ES-I3 (cell line): Measurements from ENCODE around the gene BIRC5.
"Not testable (repeated sequence)": the region's sequence is repeated elsewhere in the genome, so short reads cannot be mapped to it uniquely, and the experiment has no call there.

Source experiments
- H3K36me3 ChIP-seq: 2 replicates; pipeline ENCODE4 v1.6.1; 2013; ENCODE audit warnings: mild to moderate bottlenecking, low read length, control low read depth, moderate library complexity; ENCODE audit not compliant: insufficient read depth
- H3K4me1 ChIP-seq: 2 replicates; pipeline ENCODE4 v1.6.1; 2013; ENCODE audit warnings: mild to moderate bottlenecking, control low read depth, low read length; ENCODE audit not compliant: insufficient read depth
- H3K9ac ChIP-seq: 2 replicates; pipeline ENCODE4 v1.6.1; 2013; ENCODE audit warnings: low read depth, mild to moderate bottlenecking, low read length, moderate library complexity
- H3K9me3 ChIP-seq: 2 replicates; pipeline ENCODE4 v1.6.1; 2013; ENCODE audit warnings: mild to moderate bottlenecking, low read length, moderate library complexity; ENCODE audit not compliant: control insufficient read depth, insufficient read depth

Gene BIRC5

GRCh38 chr17:78214016-78214705 lies at the start of gene BIRC5:
BIRC5 (plus strand) TSS chr17:78214253; CDS start chr17:78214317, 64 bp downstream.
- Histone ChIP-seq H3K4me1 (no peaks in the 10 kb centered on the region), H3K9me3 (no peaks in the 10 kb centered on the region), H3K9ac (peak within 1 kb of the TSS; percentile 79), H3K36me3 (peaks cover 14% of the 10 kb centered on the region; the same call in 1 of the 2 replicates)

- no peaks in the 10 kb centered on the region for H3K36me3 ChIP-seq
- no peaks in the 10 kb centered on the region; the same call in 1 of the 2 replicates for H3K4me1 ChIP-seq
- H3K9me3 ChIP-seq = no peaks in the 10 kb centered on the region
- H3K9ac ChIP-seq = no peak overlapping the region
Observed at GRCh38 chr17:78164748-78165607, 49.1 kb upstream of the BIRC5 start.

- no peaks in the 10 kb centered on the region for H3K36me3 ChIP-seq
- no peaks in the 10 kb centered on the region for H3K9me3 ChIP-seq
- no peaks in the 10 kb centered on the region; the same call in 1 of the 2 replicates for H3K4me1 ChIP-seq
- no peak overlapping the region for H3K9ac ChIP-seq
Observed at GRCh38 chr17:78166416-78166815, 47.6 kb upstream of the BIRC5 start.

GRCh38 chr17:78168242-78168902 lies 45.7 kb upstream of the BIRC5 start, which contains the start of gene SYNGR2:
SYNGR2 (plus strand) TSS chr17:78168581; CDS start chr17:78168617, 36 bp downstream.
- Histone ChIP-seq H3K4me1 (peaks cover 13% of the 10 kb centered on the region; the same call in 1 of the 2 replicates), H3K9me3 (no peaks in the 10 kb centered on the region), H3K9ac (peak within 1 kb of the TSS; percentile 57; the same call in 1 of the 2 replicates), H3K36me3 (no peaks in the 10 kb centered on the region)

GRCh38 chr17:78168903-78169793 lies 44.9 kb upstream of the BIRC5 start:
- H3K36me3 ChIP-seq = no peaks in the 10 kb centered on the region
- no peaks in the 10 kb centered on the region for H3K9me3 ChIP-seq
- H3K4me1 ChIP-seq = peaks cover 13% of the 10 kb centered on the region; the same call in 1 of the 2 replicates
- H3K9ac ChIP-seq = peak overlapping the region; percentile 57; the same call in 1 of the 2 replicates

GRCh38 chr17:78170692-78171590 lies 43.1 kb upstream of the BIRC5 start:
- Histone ChIP-seq H3K9me3 (no peaks in the 10 kb centered on the region), H3K9ac (no peak overlapping the region), H3K36me3 (0 out of 2 replicates have a peak, but pooled peaks cover 2% of the 10 kb centered on the region), H3K4me1 (peaks cover 13% of the 10 kb centered on the region; the same call in 1 of the 2 replicates)

GRCh38 chr17:78171591-78172248 lies 42.3 kb upstream of the BIRC5 start:
- H3K4me1 ChIP-seq = peaks cover 16% of the 10 kb centered on the region; the same call in 1 of the 2 replicates
- H3K36me3 ChIP-seq, H3K9ac ChIP-seq, H3K9me3 ChIP-seq: not testable (repeated sequence)

GRCh38 chr17:78172249-78173051 lies 41.6 kb upstream of the BIRC5 start:
- Histone ChIP-seq H3K36me3 (0 out of 2 replicates have a peak, but pooled peaks cover 7% of the 10 kb centered on the region), H3K9ac (no peak overlapping the region), H3K4me1 (peaks cover 16% of the 10 kb centered on the region; the same call in 1 of the 2 replicates), H3K9me3 (no peaks in the 10 kb centered on the region)

- 0 out of 2 replicates have a peak, but pooled peaks cover 8% of the 10 kb centered on the region for H3K36me3 ChIP-seq
- H3K4me1 ChIP-seq = peaks cover 16% of the 10 kb centered on the region; the same call in 1 of the 2 replicates
- H3K9ac ChIP-seq = no peak overlapping the region
- H3K9me3 ChIP-seq = no peaks in the 10 kb centered on the region
Observed at GRCh38 chr17:78173097-78173715, 40.8 kb upstream of the BIRC5 start.

GRCh38 chr17:78174346-78174869 lies 39.6 kb upstream of the BIRC5 start:
- Histone ChIP-seq H3K9ac (no peak overlapping the region), H3K9me3 (no peaks in the 10 kb centered on the region), H3K36me3 (peaks cover 11% of the 10 kb centered on the region; the same call in 1 of the 2 replicates), H3K4me1 (peaks cover 16% of the 10 kb centered on the region; the same call in 1 of the 2 replicates)
